ENCODE measurements around the gene CFAP46.

CFAP46 gene

GRCh38 chr10:132840698-132841614 is 101.4 kb downstream of the CFAP46 start:
- Histone ChIP-seq H3K27ac (ENCODE audit: low read length) (no peak overlapping the region), H3K9me3 (ENCODE audit: control insufficient read depth, insufficient read depth, low read length) (no peaks in the 10 kb centered on the region; the same call in 1 of the 2 replicates), H3K4me3 (ENCODE audit: low read length) (no peak overlapping the region), H3K27me3 (ENCODE audit: control insufficient read depth, insufficient read depth, low read length) (no peaks in the 10 kb centered on the region), H3K36me3 (ENCODE audit: control insufficient read depth, insufficient read depth, low read length) (no peaks in the 10 kb centered on the region), H3K4me1 (ENCODE audit: control insufficient read depth, insufficient read depth, low read length) (peaks cover 2% of the 10 kb centered on the region)
- no peak for DNase-seq (ENCODE audit: low read depth, low spot score)
- no CpG with 5 or more reads among the region's 24 CpGs for WGBS (ENCODE audit: insufficient coverage, insufficient read length)

DNA sequence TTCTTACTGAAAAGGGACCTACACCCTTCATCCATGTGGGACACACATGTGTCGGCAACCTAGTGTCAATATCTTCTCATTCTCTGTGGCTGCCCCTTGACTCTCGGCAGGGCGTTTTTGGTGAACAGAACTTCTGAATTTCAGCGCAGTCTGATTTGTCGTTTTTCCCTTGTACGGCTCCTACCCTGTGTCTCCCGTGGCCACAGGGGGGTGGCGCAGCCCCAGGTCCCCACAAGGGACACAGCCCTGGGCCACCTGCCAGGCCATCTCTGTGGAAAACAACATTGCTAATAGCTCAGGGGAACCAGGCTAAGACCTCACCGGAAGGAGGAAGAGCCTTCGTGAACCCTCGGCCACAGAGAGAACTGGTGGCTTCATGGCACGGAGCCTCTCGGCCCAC is 103.3 kb downstream of the CFAP46 start:
- H3K9me3 ChIP-seq (ENCODE audit: control insufficient read depth, insufficient read depth, low read length) = no peaks in the 10 kb centered on the region; the same call in 1 of the 2 replicates
- peaks cover 2% of the 10 kb centered on the region for H3K4me1 ChIP-seq (ENCODE audit: control insufficient read depth, insufficient read depth, low read length)
- no peak overlapping the region for H3K4me3 ChIP-seq (ENCODE audit: low read length)
- no peaks in the 10 kb centered on the region for H3K36me3 ChIP-seq (ENCODE audit: control insufficient read depth, insufficient read depth, low read length)
- no peak overlapping the region for H3K27ac ChIP-seq (ENCODE audit: low read length)
- no CpG with 5 or more reads among the region's 13 CpGs for WGBS (ENCODE audit: insufficient coverage, insufficient read length)
- H3K27me3 ChIP-seq (ENCODE audit: control insufficient read depth, insufficient read depth, low read length) = no peaks in the 10 kb centered on the region
- no peak for DNase-seq (ENCODE audit: low read depth, low spot score)

DNA sequence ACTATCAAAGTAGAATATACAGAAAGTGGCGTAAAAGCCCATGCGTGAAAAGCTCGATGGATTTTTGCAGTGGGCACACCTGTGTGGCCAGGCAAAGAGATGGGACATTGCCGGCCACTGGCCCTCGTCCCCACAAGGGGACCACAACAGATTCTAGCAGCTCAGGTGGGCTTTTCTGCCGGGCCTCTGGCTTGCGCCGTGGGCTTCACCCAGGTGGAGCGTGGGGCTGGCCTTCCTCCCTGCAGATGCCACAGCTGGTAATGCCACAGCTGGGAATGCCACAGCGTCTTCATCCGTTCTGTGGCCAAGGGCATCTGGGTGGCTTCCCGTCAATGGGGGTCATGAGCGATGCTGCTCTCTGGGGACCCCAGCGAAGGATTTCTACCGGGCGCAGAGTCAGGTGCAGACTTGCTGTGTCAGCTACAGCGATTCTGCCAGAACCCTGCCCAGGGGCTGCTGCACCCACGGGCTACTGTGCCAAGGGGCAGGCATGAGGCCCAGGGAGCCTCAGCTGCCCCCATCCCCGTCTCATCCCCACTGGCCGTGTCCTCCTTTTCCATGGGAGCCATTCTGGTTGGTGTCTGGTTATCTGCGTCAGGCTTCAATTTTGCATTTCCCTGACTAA is 103.9 kb downstream of the CFAP46 start:
- no peak overlapping the region for H3K4me3 ChIP-seq (ENCODE audit: low read length)
- H3K27ac ChIP-seq (ENCODE audit: low read length) = no peak overlapping the region
- no CpG with 5 or more reads among the region's 21 CpGs for WGBS (ENCODE audit: insufficient coverage, insufficient read length)
- H3K4me1 ChIP-seq (ENCODE audit: control insufficient read depth, insufficient read depth, low read length) = peaks cover 2% of the 10 kb centered on the region
- H3K9me3 ChIP-seq (ENCODE audit: control insufficient read depth, insufficient read depth, low read length) = no peaks in the 10 kb centered on the region; the same call in 1 of the 2 replicates
- DNase-seq (ENCODE audit: low read depth, low spot score) = no peak
- no peaks in the 10 kb centered on the region for H3K36me3 ChIP-seq (ENCODE audit: control insufficient read depth, insufficient read depth, low read length)
- H3K27me3 ChIP-seq (ENCODE audit: control insufficient read depth, insufficient read depth, low read length) = no peaks in the 10 kb centered on the region

DNA sequence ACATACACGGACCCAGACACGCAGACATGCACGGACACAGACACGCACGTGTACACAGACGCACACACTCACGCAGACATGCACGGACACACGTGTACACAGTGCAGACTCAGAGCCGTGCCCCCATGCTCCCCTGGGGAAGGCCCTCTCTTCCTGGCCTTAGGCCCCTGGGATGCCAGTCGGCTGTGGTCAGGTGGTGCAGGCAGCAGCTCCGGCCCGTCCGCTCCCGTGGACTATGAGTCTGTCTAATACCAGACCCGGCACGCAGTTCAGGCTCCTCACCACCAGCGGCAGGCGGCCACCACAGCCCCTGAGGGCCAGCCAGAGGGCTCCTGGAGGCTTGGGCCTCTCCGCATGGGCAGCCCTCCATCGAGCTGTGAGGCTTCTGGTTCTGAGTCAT is 104.5 kb downstream of the CFAP46 start:
- Histone ChIP-seq H3K36me3 (ENCODE audit: control insufficient read depth, insufficient read depth, low read length) (no peaks in the 10 kb centered on the region), H3K27ac (ENCODE audit: low read length) (no peak overlapping the region), H3K9me3 (ENCODE audit: control insufficient read depth, insufficient read depth, low read length) (no peaks in the 10 kb centered on the region; the same call in 1 of the 2 replicates), H3K4me1 (ENCODE audit: control insufficient read depth, insufficient read depth, low read length) (peaks cover 2% of the 10 kb centered on the region), H3K4me3 (ENCODE audit: low read length) (no peak overlapping the region), H3K27me3 (ENCODE audit: control insufficient read depth, insufficient read depth, low read length) (no peaks in the 10 kb centered on the region)
- no CpG with 5 or more reads among the region's 21 CpGs for WGBS (ENCODE audit: insufficient coverage, insufficient read length)
- no peak for DNase-seq (ENCODE audit: low read depth, low spot score)

GRCh38 chr10:132836832-132837540 is 105.4 kb downstream of the CFAP46 start:
- Histone ChIP-seq H3K9me3 (ENCODE audit: control insufficient read depth, insufficient read depth, low read length) (no peaks in the 10 kb centered on the region; the same call in 1 of the 2 replicates), H3K27ac (ENCODE audit: low read length) (no peak overlapping the region), H3K36me3 (ENCODE audit: control insufficient read depth, insufficient read depth, low read length) (no peaks in the 10 kb centered on the region), H3K4me1 (ENCODE audit: control insufficient read depth, insufficient read depth, low read length) (peaks cover 2% of the 10 kb centered on the region), H3K27me3 (ENCODE audit: control insufficient read depth, insufficient read depth, low read length) (no peaks in the 10 kb centered on the region), H3K4me3 (ENCODE audit: low read length) (no peak overlapping the region)
- DNase-seq (ENCODE audit: low read depth, low spot score) = no peak
- WGBS (ENCODE audit: insufficient coverage, insufficient read length) = no CpG with 5 or more reads among the region's 34 CpGs

DNA sequence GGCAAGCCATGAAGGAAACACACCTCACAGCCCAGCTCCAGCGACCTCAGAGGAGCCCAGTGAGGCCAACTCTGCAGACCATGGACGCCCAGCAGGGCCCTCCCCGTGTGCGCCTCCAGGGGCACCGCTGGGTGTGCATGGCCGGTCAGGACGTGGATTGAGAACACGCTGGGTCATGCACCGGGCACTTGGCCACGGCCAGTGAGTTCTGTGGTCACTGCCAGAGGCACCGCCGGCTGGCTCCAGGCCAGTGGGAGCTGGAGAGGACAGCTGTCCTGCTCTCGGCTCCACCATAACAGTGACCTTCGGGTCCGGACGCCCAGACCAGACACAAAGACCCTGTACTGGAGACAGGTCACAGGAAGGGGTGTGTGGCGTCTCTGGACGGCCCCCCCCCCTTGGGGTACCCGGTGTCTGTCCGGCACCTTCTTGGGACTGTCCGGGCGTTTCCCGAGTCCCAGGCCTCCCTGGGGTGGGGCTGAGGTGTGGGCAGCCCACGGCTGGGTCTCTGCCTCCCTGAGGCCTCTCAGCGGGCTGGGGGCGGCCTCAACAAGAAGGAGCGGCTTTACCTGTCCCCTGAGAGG is 106.0 kb downstream of the CFAP46 start:
- no peaks in the 10 kb centered on the region for H3K36me3 ChIP-seq (ENCODE audit: control insufficient read depth, insufficient read depth, low read length)
- no peak overlapping the region for H3K4me3 ChIP-seq (ENCODE audit: low read length)
- H3K27ac ChIP-seq (ENCODE audit: low read length) = no peak overlapping the region
- H3K9me3 ChIP-seq (ENCODE audit: control insufficient read depth, insufficient read depth, low read length) = no peaks in the 10 kb centered on the region
- H3K27me3 ChIP-seq (ENCODE audit: control insufficient read depth, insufficient read depth, low read length) = no peaks in the 10 kb centered on the region
- no CpG with 5 or more reads among the region's 27 CpGs for WGBS (ENCODE audit: insufficient coverage, insufficient read length)
- peaks cover 2% of the 10 kb centered on the region for H3K4me1 ChIP-seq (ENCODE audit: control insufficient read depth, insufficient read depth, low read length)
- DNase-seq (ENCODE audit: low read depth, low spot score) = no peak

DNA sequence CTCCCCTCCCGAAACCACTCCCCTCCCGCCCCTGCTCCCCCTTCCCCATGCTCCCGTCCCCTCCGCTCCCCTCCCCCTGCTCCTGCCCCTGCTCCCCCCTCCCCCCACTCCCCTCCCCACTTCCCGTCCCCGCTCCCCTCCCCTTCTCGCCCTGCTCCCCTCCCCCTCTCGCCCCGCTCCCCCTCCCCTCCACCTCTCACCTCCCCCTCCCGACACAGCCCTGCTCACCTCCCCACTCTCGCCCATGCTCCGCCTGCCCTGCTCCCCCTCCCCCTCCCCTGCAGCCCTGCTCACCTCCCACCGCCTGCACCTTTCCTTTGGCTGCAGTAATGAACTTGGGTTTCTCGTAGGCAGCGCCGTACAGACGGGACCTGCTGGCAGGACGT is 106.5 kb downstream of the CFAP46 start:
- peaks cover 2% of the 10 kb centered on the region for H3K4me1 ChIP-seq (ENCODE audit: control insufficient read depth, insufficient read depth, low read length)
- no peaks in the 10 kb centered on the region for H3K9me3 ChIP-seq (ENCODE audit: control insufficient read depth, insufficient read depth, low read length)
- no peak overlapping the region for H3K4me3 ChIP-seq (ENCODE audit: low read length)
- no peak for DNase-seq (ENCODE audit: low read depth, low spot score)
- H3K27ac ChIP-seq (ENCODE audit: low read length) = no peak overlapping the region
- H3K27me3 ChIP-seq (ENCODE audit: control insufficient read depth, insufficient read depth, low read length) = no peaks in the 10 kb centered on the region
- H3K36me3 ChIP-seq (ENCODE audit: control insufficient read depth, insufficient read depth, low read length) = no peaks in the 10 kb centered on the region
- no CpG with 5 or more reads among the region's 18 CpGs for WGBS (ENCODE audit: insufficient coverage, insufficient read length)

- Histone ChIP-seq H3K27ac (ENCODE audit: low read length) (no peak overlapping the region), H3K4me1 (ENCODE audit: control insufficient read depth, insufficient read depth, low read length) (peaks cover 2% of the 10 kb centered on the region), H3K36me3 (ENCODE audit: control insufficient read depth, insufficient read depth, low read length) (no peaks in the 10 kb centered on the region), H3K27me3 (ENCODE audit: control insufficient read depth, insufficient read depth, low read length) (no peaks in the 10 kb centered on the region), H3K9me3 (ENCODE audit: control insufficient read depth, insufficient read depth, low read length) (no peaks in the 10 kb centered on the region), H3K4me3 (ENCODE audit: low read length) (no peak overlapping the region)
- DNase-seq (ENCODE audit: low read depth, low spot score) = no peak
- WGBS (ENCODE audit: insufficient coverage, insufficient read length) = no CpG with 5 or more reads among the region's 25 CpGs
Observed at GRCh38 chr10:132834891-132835847, 107.2 kb downstream of the CFAP46 start.

- H3K4me3 ChIP-seq (ENCODE audit: low read length) = no peak overlapping the region
- H3K4me1 ChIP-seq (ENCODE audit: control insufficient read depth, insufficient read depth, low read length) = peaks cover 2% of the 10 kb centered on the region
- WGBS (ENCODE audit: insufficient coverage, insufficient read length) = no CpG with 5 or more reads among the region's 18 CpGs
- H3K27ac ChIP-seq (ENCODE audit: low read length) = no peak overlapping the region
- H3K27me3 ChIP-seq (ENCODE audit: control insufficient read depth, insufficient read depth, low read length) = no peaks in the 10 kb centered on the region
- DNase-seq (ENCODE audit: low read depth, low spot score) = no peak
- H3K36me3 ChIP-seq (ENCODE audit: control insufficient read depth, insufficient read depth, low read length) = no peaks in the 10 kb centered on the region
- no peaks in the 10 kb centered on the region for H3K9me3 ChIP-seq (ENCODE audit: control insufficient read depth, insufficient read depth, low read length)
Observed at GRCh38 chr10:132834311-132834761, 108.0 kb downstream of the CFAP46 start.

Measured in iPS DF 6.9 (cell line).